ENCODE results near the gene MICAL2. TPM values are rescaled to one million over a fixed set of nuclear protein-coding genes. Genes with fewer than 3 reads are reported as not detected.

Gene MICAL2
- total RNA-seq, 4 donors from 2014 or later: 109 to 197 (median 183) TPM

- TF ChIP-seq CTCF (IDR thresholded peaks at IDR 0.05) (no peak), POLR2A (IDR thresholded peaks at IDR 0.05) (no peak)
- no peaks in the 10 kb centered on the region for H3K9me3 ChIP-seq
- no peaks in the 10 kb centered on the region for H3K36me3 ChIP-seq
- peaks cover 0 to 6% (median 0%) of the 10 kb centered on the region in 4 donors for H3K4me1 ChIP-seq
- no peak for DNase-seq
- no peaks in the 10 kb centered on the region for H3K27me3 ChIP-seq
- H3K4me3 ChIP-seq: no peak overlapping the region
- no peak overlapping the region for H3K27ac ChIP-seq
These were observed 182.4 kb downstream of the MICAL2 start for GRCh38 chr11:12292766-12293165.

DNA sequence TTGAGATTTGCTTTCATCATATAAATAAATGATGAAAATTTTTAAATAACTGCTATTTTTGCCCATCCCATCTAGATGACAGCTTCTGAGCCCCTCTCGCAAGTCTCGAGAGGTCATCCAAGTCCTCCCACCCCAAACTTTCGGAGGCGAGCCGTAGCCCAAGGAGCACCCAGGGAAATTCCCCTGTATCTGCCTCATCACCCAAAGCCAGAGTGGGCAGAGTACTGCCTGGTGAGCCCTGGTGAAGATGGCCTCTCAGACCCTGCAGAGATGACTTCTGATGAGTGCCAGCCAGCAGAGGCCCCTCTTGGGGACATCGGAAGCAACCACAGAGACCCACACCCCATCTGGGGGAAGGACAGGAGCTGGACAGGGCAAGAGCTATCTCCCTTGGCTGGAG is 183.1 kb downstream of the MICAL2 start:
- no peak for DNase-seq
- H3K27ac ChIP-seq: no peak overlapping the region
- TF ChIP-seq POLR2A (IDR thresholded peaks at IDR 0.05): no peak
- TF ChIP-seq CTCF (IDR thresholded peaks at IDR 0.05): no peak
- no peaks in the 10 kb centered on the region for H3K36me3 ChIP-seq
- H3K4me3 ChIP-seq: no peak overlapping the region
- H3K9me3 ChIP-seq: peaks cover 0 to 2% (median 0%) of the 10 kb centered on the region in 4 donors
- H3K4me1 ChIP-seq: no peaks in the 10 kb centered on the region
- H3K27me3 ChIP-seq: no peaks in the 10 kb centered on the region

DNA sequence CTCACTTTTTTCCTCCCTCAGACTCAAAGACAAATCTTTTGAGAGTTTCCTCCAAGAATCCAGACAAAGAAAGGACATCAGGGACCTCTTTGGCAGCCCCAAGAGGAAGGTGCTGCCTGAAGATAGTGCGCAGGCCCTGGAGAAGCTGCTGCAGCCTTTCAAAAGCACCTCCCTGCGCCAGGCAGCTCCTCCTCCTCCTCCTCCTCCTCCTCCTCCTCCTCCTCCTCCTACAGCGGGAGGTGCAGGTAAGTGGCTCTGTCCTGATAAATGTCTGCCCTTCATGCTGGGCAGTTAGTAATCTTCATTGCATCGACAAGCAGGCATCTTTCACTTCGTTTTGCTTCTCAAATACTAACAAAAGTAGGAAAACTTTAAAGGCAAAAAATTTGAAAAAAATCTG is 184.2 kb downstream of the MICAL2 start:
- no peaks in the 10 kb centered on the region for H3K4me1 ChIP-seq
- no peak for TF ChIP-seq CTCF (IDR thresholded peaks at IDR 0.05)
- H3K4me3 ChIP-seq: no peak overlapping the region
- H3K36me3 ChIP-seq: no peaks in the 10 kb centered on the region
- no peak for DNase-seq
- peaks cover 0 to 6% (median 0%) of the 10 kb centered on the region in 4 donors for H3K9me3 ChIP-seq
- no peaks in the 10 kb centered on the region for H3K27me3 ChIP-seq
- H3K27ac ChIP-seq: no peak overlapping the region

DNA sequence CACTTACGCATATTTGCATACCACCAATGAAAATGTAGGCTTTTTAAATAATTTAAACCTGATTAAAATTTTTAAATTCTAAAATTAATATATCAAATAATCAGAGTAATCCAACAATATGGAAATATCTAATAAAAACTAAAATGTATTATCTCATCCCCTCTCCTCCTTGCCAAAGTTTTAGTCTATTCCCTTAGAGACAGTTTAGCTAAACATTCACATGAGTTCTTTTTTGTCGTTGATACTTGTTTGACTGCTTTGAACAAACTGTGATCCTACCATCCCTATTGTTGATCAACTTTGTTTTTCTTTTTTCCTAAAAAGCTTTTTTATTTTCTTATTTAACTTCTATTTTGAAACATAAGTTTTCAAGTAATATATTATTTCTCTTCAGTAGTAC is 185.6 kb downstream of the MICAL2 start:
- Histone ChIP-seq H3K4me3 (no peak overlapping the region), H3K9me3 (peaks cover 0 to 6% (median 0%) of the 10 kb centered on the region in 4 donors)

GRCh38 chr11:12298610-12299009 is 188.2 kb downstream of the MICAL2 start:
- Histone ChIP-seq H3K9me3 (peaks cover 0 to 6% (median 0%) of the 10 kb centered on the region in 4 donors), H3K4me3 (no peak overlapping the region), H3K36me3 (no peaks in the 10 kb centered on the region), H3K27ac (no peak overlapping the region), H3K4me1 (no peaks in the 10 kb centered on the region), H3K27me3 (no peaks in the 10 kb centered on the region)
- TF ChIP-seq CTCF (IDR thresholded peaks at IDR 0.05) (no peak), POLR2A (IDR thresholded peaks at IDR 0.05) (no peak)
- no peak for DNase-seq

More for the DNA sequence above, 185.6 kb downstream of the MICAL2 start:
- no peaks in the 10 kb centered on the region for H3K4me1 ChIP-seq
- DNase-seq: no peak
- TF ChIP-seq POLR2A (IDR thresholded peaks at IDR 0.05) (no peak), CTCF (IDR thresholded peaks at IDR 0.05) (no peak)
- H3K27ac ChIP-seq: no peak overlapping the region
- H3K36me3 ChIP-seq: no peaks in the 10 kb centered on the region
- no peaks in the 10 kb centered on the region for H3K27me3 ChIP-seq

- Histone ChIP-seq H3K27me3 (no peaks in the 10 kb centered on the region), H3K9me3 (peaks cover 0 to 6% (median 0%) of the 10 kb centered on the region in 4 donors), H3K27ac (no peak overlapping the region), H3K4me3 (no peak overlapping the region), H3K4me1 (no peaks in the 10 kb centered on the region), H3K36me3 (no peaks in the 10 kb centered on the region)
- TF ChIP-seq CTCF (IDR thresholded peaks at IDR 0.05): no peak
- TF ChIP-seq POLR2A (IDR thresholded peaks at IDR 0.05): no peak
- DNase-seq: no peak
These were observed 191.0 kb downstream of the MICAL2 start for GRCh38 chr11:12301379-12301778.
